Measurements from ENCODE around the gene PLAC8L1.

DNA sequence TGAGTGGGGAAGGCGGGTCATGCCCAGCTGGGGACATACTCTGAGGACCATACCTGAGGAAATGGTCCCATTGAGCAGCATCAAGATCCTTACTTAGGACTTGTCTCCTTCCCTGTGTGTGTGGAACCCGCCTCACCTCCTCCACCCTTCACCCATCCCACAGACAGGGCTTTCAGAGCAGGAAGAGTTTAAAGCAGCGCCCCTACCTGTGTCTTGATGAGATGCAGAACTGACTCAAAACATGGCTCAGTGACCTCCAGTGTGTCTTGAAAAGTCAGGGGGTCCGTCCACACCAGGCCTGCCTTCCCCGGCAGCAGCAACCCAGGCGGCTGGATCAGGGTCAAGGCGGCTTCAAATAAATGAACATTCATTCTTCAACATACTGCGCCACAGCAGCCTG is 38.4 kb downstream of the PLAC8L1 start:
- no peak for TF ChIP-seq ATF7-NPFF (CRISPR knock-in tag; IDR thresholded peaks at IDR 0.05; ENCODE audit: low read depth)
- TF ChIP-seq, protein P1, sequence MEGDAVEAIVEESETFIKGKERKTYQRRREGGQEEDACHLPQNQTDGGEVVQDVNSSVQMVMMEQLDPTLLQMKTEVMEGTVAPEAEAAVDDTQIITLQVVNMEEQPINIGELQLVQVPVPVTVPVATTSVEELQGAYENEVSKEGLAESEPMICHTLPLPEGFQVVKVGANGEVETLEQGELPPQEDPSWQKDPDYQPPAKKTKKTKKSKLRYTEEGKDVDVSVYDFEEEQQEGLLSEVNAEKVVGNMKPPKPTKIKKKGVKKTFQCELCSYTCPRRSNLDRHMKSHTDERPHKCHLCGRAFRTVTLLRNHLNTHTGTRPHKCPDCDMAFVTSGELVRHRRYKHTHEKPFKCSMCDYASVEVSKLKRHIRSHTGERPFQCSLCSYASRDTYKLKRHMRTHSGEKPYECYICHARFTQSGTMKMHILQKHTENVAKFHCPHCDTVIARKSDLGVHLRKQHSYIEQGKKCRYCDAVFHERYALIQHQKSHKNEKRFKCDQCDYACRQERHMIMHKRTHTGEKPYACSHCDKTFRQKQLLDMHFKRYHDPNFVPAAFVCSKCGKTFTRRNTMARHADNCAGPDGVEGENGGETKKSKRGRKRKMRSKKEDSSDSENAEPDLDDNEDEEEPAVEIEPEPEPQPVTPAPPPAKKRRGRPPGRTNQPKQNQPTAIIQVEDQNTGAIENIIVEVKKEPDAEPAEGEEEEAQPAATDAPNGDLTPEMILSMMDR (CRISPR knock-in tag; IDR thresholded peaks at IDR 0.05), result no peak
